GM19452 (cell line): ENCODE results near the gene TLX1.
A peak's percentile ranks its signal among the peaks of the same experiment; 100 is the strongest.

Source experiments
- ATAC-seq: cut with Tn5 transposase; IDR thresholded peaks from one replicate; pipeline ENCODE4 v1.9.1; 2021; ENCODE audit not compliant: unreplicated experiment

The TLX1 gene

GRCh38 chr10:101130984-101131961 is at the start of gene TLX1:
Gene TLX1 (plus strand): TSS chr10:101131300. CDS start chr10:101131542, 242 bp downstream.
- ATAC-seq = no peak

- ATAC-seq = no peak
Measured at GRCh38 chr10:101085846-101086245, 45.3 kb upstream of the TLX1 start.

DNA sequence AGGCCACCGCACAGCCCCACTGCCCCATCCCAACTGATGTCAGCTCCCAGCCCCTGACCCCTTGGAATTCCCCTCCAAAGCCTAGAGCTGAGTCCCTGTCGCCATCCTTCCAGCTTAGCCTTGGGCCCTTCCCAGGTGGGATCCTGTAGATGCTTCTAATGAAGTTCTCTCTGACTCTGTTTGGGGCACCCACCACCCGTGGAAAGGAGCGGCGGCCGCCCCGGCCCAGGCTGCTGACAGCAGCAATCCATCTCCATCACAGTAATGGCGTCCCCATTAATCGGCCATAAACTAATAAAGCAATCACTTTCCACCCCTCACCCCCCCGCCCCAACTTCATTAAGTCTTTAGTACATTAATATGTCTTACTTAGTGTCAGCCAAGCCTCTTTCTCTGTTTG is 43.7 kb upstream of the TLX1 start:
- no peak for ATAC-seq

DNA sequence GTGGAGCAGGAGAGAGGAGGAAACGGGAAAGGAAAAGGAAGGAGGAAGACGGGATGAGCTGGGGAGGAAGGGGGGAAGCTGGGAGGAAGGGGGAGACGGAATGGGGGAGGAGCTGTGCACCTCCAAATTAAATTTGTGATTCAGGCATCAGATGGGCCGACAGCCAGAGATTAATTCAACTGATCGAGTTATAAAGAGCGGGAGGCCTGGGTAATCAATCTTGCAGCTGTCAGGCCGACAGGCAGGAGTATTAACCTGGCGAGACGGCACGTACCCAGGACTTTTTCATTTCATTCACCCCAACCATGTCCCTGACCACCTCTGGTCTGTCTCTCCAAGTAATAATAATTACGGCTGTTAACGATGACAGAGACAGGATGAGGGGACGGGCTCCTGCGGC is 43.1 kb upstream of the TLX1 start:
- no peak for ATAC-seq

DNA sequence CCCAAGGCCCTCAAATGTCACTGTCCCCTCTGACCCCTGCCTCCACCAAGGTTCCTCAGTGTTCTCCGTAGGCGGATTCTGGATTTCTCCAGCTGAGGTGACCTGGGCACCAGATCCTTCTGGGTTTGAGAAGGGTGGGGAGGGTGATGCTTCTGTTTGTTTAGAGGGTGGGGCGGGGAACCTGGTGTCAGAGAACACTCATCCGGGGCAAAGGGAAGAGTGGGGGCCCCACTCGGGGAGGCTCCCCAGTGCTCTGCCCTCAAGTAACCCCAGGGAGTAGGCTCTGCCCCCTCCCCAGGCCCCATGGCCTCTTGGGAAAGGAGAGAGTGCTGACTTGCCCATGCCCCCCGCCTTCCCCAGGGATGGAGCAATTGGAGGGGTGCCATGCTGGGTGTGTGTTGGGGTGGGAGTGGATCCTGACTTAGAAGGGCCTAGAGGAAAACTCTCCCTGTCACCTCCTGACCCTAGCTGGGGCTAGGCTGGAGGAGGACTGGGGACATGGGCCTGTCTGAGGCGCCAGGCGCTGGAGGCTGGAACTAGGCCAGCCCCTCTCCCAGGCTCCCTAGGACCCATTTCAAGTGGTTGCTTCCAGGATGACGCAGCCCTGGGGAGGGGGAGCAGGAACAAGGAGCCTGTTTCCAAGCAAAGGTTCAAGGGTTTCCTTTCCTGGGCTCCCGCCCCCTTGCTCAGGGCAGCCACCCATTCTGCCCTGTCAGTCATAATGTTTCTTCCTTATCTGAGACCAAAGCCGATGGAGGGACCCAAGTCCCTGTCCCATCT is 41.4 kb upstream of the TLX1 start:
- ATAC-seq = no peak

DNA sequence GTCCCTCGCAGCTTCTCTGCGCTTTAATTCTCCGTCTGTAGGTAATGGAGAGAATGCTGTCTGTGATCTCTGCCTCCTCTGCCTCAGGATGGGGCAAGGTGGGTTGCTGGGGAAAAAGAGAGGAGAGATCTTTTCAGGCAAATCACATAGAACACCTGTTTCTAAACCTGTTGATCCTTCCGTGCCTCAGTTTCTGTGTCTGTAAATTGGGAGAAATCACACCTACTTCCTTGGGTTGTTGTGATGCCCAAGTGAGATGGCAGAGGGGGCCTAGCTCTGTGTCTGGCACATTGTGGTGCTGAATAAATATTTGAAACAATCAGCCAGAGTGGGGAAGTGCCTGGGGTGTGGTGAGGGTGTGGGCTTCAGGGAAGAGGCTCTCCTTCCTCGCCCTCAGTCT is 40.5 kb upstream of the TLX1 start:
- ATAC-seq = no peak

GRCh38 chr10:101091546-101092290 is 39.4 kb upstream of the TLX1 start:
- ATAC-seq = no peak

- ATAC-seq = no peak
Measured at GRCh38 chr10:101092881-101093354, 38.2 kb upstream of the TLX1 start.

- no peak for ATAC-seq
Measured at GRCh38 chr10:101094121-101094879, 36.8 kb upstream of the TLX1 start.

DNA sequence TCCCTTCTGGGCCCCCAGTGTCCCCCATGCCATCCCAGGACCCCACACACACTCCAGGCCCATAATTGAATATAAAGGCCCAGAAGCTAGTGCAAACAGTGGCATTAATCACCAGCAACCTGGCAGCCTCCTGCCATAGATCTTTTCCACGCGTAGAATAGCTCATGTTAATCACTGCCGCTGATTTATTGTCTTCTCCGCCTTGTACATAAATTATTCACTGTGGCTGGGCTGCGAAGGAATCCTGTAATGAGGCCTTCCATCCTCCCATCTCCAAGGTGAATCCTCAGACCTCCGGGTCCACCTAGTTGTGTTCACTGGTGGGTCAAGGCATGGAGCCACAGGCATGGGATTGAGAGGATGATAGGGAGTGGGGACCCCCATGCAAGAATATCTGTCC is 36.1 kb upstream of the TLX1 start:
- ATAC-seq = no peak

DNA sequence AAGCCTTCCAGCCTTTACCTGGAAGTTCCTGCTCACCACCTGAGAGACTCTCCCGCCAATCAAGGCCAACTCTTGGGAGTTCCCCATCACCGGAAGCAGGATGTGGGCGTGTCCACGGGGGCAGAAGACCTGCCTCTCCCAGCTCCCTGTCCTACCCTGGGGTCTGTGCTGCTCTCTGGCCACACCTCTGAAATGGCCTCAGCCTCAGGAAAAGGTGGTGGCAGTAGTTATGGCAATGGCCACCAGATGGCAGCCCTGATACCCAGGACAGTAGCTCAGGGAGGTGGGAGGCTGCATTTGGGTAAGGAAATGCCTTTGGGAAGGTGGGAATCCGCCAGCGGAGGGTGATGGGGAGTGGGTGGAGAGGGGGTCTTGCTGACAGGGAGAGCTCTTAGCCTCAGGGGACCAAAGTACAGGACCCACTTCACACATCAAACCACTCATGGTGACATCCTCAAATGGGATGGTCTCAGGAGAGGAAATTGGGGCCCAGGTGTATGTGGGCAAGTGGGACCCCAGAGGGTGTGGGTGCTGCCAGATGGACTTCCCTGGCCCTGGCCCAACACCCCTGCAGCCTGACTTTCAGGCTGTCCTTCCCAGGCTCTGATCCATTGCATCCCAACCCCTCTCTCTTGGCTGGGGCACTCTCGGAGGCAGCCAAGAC is 35.4 kb upstream of the TLX1 start:
- ATAC-seq = peak; percentile 64

- no peak for ATAC-seq
Measured at GRCh38 chr10:101096378-101096777, 34.7 kb upstream of the TLX1 start.

GRCh38 chr10:101097881-101098280 is 33.2 kb upstream of the TLX1 start:
- no peak for ATAC-seq

DNA sequence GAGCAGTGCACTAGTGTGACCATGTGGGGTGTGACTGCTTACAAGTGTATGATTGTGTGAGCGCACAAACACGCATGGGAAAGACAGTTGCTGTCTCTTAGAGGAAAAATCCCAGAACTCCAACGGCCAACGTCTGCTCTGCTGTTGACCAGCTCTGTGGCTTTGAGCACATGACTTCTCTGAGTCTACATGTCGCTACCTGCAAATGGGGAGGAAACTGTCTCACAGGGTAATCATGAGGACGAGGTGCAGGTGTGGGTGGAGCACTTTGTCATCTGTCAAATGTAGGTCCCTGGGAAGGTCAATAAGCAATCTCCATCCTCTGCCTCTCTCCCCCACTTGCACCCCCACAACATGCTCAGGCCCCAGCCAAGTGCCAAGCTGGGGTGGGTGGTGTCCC is 31.2 kb upstream of the TLX1 start:
- no peak for ATAC-seq

DNA sequence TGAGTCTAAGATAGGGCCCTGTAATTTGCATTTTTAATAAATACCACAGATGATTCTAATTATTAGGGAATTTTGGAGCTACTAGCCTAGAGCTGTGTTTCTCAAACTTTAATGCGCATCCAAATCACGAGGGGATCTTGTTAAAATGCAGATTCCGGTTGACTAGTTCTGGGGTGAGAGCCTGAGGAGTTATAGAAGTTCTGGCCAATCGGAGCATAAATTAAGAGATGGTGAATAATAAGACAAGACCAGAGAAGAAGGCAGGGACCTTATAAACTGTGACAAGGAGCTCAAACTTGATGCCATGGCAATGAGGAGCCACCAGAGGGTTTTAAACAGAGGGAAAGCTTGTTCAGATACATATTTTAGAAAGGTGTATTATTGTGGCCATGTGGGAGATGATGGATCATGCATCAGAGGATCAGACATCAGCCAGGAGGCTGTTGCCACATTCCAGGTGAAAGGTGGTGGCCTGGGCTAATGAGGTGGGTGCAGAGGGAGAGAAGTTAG is 29.7 kb upstream of the TLX1 start:
- no peak for ATAC-seq

- ATAC-seq = no peak
Measured at GRCh38 chr10:101103430-101103829, 27.7 kb upstream of the TLX1 start.

- ATAC-seq = no peak
Measured at GRCh38 chr10:101106351-101106750, 24.7 kb upstream of the TLX1 start.

DNA sequence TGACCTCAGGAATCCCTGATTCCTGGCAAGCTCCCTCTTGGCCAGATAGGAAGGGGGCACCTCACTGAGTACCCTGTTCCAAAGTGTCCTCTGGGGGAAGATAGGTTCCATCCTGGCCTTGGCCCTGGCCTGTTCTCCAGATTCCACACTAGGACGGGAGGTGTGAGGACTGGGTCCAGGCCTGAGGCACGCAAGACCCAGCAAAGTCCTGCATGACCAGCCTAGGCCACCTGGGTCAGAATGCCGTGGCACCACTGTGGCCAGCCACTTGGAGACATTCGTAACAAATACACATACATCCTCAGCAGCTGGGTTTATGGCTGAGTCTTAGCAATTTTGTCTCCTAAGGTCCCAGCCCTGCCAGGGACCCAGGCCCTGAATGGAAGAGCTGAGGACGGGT is 23.3 kb upstream of the TLX1 start:
- no peak for ATAC-seq

DNA sequence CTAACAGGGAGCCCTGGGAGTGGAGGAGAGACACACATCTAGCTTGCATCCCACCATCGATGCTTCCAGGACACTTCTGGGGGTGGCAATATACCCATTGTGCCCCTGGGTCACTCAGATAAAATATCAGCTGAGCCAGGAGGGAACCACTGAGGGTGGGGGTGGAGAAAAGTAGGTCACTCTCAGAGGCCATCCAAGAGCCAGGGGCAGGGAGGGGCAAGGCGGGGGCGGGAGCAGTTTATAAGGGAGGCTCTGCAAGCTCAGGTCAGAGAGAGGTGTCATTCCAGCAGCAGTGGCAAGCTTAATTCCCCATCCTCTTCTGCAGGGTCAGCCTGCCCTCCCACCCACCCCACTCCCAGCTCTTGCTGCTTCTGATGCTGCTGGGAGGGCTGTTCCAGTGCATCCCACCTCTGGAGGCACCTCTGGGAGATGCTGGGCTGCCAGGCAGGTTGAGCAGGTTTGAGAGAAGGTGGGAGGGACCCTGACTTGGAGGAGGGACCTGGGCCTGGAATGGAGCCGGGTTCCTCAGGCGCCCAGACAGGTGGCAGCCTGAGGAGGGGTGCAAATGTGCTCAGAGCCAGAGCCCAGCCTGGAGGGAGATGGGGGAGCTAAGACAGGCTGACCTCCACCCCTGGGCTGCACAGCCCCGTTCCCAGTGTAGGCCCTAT is 20.1 kb upstream of the TLX1 start:
- no peak for ATAC-seq
